ENCODE measurements around the gene MAP4K2.
"Not testable (repeated sequence)": the region's sequence is repeated elsewhere in the genome, so short reads cannot be mapped to it uniquely, and the experiment has no call there.

The MAP4K2 gene

DNA sequence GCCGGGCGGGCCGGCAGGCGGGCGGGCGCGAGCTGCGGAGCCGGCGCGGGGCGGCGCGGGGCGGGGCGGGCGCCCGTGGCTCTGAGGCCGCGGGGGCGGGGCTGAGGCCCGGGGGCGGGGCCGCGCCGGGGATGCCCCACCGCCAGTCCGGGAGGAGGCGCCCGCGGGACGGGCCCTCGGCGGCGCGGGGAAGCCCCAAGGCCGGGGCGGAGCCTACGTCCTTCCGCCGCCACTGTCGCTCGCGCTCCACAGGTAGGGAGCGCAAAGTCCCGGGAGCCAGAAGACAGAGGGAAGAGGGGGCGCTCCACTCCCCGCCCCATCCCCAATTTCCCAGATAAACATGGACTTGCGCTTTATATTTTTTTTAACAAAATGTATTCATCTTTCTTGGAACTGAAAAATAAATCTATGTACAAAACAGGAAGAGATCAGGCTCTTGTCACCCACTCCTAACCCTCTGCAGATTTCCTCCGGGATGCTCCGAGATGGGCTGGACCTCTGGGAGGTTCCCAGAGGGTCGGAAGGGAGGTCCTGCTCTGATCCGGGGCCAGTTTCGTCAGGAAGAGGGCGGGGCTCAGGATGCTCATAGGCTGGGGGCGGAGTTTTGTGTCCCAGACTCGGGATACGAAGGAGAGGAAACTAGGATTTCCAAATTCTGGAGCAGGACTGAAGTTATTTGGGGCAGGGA, at the start of gene MAP4K2:
Gene MAP4K2 (minus strand): TSS at position 57 of the 688 bp plus-strand sequence. CDS start 65 bp downstream, outside the sequence.
- DNase-seq, result peak; percentile 82

DNA sequence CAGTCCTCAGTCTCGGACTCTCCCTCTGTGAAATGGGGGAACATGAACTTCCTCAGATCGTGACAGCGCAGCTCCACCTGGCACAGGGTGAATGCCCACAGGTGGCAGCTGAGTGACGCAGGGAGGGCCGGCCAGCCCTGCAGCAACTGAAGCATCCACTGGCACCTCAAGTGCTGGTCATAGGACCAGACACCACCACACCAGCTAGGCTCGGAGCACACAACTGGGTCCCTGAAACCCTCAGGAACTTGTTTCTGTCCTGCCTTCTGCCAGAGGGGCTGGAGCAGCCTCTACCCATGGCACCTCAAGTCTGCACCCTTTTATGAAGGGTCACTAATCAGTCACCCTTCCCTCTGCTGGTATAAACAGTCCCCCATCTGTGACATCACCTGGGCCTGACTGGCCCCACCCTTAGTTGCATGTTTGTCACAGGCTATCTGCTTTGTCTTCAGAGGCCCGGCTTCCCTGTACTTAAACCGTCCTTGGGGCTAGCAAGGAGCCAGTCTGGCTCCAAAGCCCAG, 48.9 kb upstream of the MAP4K2 start:
- no peak for DNase-seq

DNA sequence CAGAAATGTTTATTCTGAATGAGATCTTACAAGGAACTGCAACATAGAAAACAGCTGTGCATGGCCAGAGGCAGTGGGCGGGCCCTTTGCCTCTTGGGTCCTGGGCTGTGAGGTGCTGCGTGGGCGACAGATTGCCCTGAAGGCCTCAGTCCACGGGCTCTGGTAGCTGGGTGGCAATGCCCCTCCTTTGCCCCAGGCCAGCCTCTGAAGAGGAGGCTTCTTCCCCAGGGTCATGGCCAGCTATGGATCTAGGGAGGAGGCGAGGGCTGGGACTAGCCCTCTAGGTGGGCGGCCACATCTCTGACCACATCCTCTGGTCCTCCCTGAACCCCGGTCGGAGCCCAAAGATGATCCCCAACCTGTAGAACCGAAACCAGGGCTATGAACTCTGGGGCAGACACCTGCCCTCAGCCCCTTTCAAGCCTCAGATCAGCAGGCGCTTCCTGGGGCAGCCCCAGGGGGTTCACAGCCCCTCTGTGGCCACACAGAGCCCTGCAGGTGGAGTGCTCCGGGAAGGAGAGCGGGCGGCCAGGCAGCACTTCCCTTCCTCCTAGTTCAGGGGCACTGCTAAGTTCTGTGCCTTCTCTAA, 48.1 kb upstream of the MAP4K2 start:
- no peak for DNase-seq

GRCh38 chr11:64849598-64850356, 46.8 kb upstream of the MAP4K2 start:
- DNase-seq, result no peak

GRCh38 chr11:64848826-64849597, 46.0 kb upstream of the MAP4K2 start:
- DNase-seq, result no peak

- DNase-seq, result no peak
Measured at GRCh38 chr11:64848214-64848825, 45.3 kb upstream of the MAP4K2 start.

DNA sequence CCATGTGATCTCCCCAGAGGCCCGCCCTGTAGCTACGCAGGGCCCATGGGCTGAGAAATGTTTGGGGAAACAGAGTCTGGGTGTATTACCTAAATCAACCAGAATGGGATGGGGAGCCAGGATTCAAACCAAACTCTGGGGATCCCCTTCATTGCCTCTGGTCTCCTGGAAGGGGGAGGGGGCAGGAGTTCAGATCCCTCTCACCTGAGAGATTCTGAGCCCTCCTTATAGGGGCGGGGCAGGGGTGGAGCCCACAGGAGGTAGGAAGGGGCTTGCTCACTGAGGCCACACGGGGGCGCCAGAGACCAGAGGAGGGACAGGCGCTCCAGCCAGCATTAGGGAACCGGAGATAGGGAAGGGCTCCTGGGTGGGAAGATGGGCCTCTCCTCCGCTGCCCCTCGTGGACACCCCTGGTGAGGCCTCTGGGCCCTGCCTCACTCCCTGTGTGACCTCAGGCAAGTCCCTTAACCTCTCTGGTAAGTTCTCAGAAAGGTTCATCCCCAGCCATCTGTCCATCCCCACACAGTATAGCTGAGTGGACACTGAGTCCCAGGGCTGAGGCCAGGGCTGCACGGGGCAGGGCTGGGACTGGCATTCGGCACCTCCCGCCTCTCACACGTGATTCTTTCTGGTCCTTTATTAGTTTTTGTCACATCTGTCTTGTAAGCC, 44.1 kb upstream of the MAP4K2 start:
- peak; percentile 93 for DNase-seq

DNA sequence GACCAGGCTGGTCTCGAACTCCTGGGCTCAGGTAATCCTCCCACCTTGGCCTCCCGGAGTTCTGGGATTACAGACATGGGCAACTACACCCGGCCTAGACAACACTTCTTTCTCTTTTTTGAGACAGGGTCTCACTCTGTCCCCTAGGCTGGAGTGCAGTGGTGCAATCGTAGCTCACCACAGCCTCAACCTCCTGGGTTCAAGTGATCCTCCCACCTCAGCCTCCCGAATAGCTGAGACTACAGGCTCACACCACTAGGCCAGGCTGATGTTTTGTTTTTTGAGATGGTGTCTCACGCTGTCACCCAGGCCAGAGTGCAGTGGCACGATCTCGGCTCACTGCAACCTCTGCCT, 42.7 kb upstream of the MAP4K2 start:
- DNase-seq, result not testable (repeated sequence)

DNA sequence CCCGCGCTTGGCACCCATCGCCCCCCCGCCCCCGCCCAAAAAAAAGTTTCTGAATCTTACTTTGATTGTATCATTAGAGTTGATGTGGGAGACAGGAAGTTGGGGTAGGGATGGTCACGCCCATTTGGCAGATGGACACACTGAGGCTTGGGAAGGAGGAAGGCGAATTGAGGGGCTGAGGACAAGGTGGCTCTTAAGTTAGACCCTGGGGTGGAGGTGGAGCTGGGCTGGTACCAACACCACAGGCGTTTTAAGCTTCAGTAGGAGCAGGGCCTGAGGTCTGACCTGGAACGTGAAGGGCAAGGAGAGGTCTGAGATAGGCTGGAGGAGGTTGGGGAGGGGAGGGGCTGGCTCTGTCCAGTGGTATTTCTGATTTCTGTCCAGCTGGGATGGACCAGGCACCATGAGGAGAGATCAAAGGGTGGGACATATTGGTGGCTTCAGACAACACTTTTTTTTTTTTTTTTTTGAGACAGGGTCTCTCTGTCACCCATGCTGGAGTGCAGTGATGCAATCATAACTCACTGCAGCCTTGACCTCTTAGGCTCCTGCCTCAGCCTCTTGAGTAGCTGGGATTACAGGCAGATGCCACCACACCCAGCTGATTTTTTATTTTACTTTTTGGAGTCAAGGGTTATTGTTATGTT, 42.2 kb upstream of the MAP4K2 start:
- no peak for DNase-seq

- DNase-seq, result peak; percentile 69
Measured at GRCh38 chr11:64844330-64845128, 41.5 kb upstream of the MAP4K2 start, which contains the start of gene CDC42BPG. CDC42BPG (minus strand) TSS chr11:64844653; CDS start chr11:64844569, 84 bp downstream.

DNA sequence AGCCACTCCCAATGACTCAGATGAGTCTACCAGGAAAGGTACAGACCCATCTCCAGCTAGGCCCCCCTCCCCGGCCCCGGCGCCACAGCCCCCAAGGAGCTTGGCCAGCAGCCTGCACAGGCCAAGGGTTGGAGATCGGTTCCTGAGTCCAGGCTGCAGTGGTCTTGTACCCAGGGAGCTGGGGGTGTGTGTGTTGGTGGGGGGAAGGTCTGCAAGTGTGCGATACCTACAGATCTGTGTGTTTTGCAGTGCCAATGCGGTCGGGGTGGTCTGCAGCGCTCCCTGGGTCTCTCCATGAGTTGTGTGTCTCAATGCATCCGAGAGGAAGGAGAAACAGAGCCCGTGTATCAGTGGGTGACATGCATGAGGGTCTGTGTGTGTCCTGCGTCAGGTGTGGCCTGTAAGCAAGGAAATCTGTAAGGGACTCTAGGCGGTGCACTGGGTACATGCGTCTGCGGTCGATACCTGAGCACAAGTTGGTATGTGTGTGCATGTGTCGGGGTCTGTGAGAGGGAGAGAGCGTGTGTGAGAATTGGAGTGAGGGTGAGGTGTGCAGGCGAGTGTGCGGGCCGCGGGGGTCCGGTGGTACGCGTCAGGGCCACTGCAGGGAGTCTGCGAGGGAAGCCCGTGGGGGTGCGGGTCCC, 40.8 kb upstream of the MAP4K2 start:
- DNase-seq, result no peak

GRCh38 chr11:64842851-64843685, 40.1 kb upstream of the MAP4K2 start:
- no peak for DNase-seq

GRCh38 chr11:64842366-64842759, 39.3 kb upstream of the MAP4K2 start:
- no peak for DNase-seq

- DNase-seq, result no peak
Measured at GRCh38 chr11:64841592-64842365, 38.8 kb upstream of the MAP4K2 start.

GRCh38 chr11:64839887-64840782, 37.1 kb upstream of the MAP4K2 start:
- DNase-seq, result no peak

DNA sequence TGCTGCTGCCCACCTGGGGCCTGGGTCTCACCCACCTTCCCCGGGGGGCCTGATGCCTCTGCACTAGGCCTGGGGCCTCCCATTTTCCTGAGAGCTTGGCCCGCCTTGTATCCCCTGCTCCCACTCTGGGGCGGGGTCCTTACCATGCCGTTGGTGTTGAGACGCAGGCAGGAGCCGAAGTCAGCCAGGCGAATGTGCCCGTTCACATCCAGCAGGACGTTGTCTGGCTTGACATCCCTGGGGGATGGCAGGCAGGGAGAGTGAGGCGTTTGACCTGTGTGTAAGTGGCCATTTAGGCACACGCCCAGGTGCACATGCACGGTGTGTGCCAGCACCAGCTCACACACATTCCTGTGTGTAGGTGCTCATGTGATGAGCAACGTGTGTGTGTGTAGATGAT, 36.3 kb upstream of the MAP4K2 start:
- no peak for DNase-seq

Data from activated CD4-positive, alpha-beta T cell treated with anti-CD3 and anti-CD28 coated beads, Interleukin-2, amount 50 U/mL, for 1 hour (primary cell).